SK-N-SH (cell line): ENCODE data around the gene MMP14. TPM values are rescaled to one million over a fixed set of nuclear protein-coding genes. Genes with fewer than 3 reads are reported as not detected.

Experiments used
- CTCF ChIA-PET: fragments of 300-600, 350-600 bp; formaldehyde crosslinking; extraction: SDS; loops from one replicate; lab custom pipeline; 2021; lab: Yijun Ruan, JAX
- POLR2A ChIA-PET: fragments of 350-600 bp; sonication (Branson Sonifier 250); formaldehyde crosslinking; extraction: SDS; loops from one replicate; lab custom pipeline; 2020; ENCODE audit warnings: antibody characterized with exemption, inconsistent platforms; lab: Yijun Ruan, JAX
- DNase-seq: peaks from one replicate; pipeline ENCODE4 v3.0.0; 2012
- H2AFZ ChIP-seq: fragments of 200-600 bp; sonication (generic); 2 replicates; pipeline ENCODE4 v1.8.1; 2016; ENCODE audit warnings: antibody characterized with exemption, mild to moderate bottlenecking, low read depth
- H3F3A ChIP-seq: fragments of 200-600 bp; sonication (generic); replicated peaks from 2 replicates; pipeline ENCODE3; 2016; ENCODE audit warnings: antibody characterized with exemption, mild to moderate bottlenecking; ENCODE audit not compliant: insufficient read depth
- H3K27ac ChIP-seq, 2 experiments: fragments of 200-500 bp in 1 of 2; fragments of 200-600 bp in 1 of 2; sonication (Bioruptor generic) in 1 of 2; sonication (generic), shearing (Covaris generic) in 1 of 2; 2 replicates each; pipeline versions ENCODE4 v1.5.1 to v1.6.1; 2014 to 2016; ENCODE audit warnings: low read depth in 2 of 2, inconsistent platforms in 1 of 2, low read length in 1 of 2, mild to moderate bottlenecking in 1 of 2, mixed read lengths in 1 of 2
- H3K27me3 ChIP-seq: fragments of 200-600 bp; sonication (generic), shearing (Covaris generic); 2 replicates; pipeline ENCODE4 v1.6.1; 2016; ENCODE audit warnings: mixed run types; ENCODE audit not compliant: insufficient read depth
- H3K36me3 ChIP-seq, 2 experiments: fragments of 200-500 bp in 1 of 2; fragments of 200-600 bp in 1 of 2; sonication (Bioruptor generic) in 1 of 2; sonication (generic) in 1 of 2; replicated peaks in 1 of 2; 2 replicates each; pipeline versions ENCODE3 to v1.5.1; 2014 to 2016; ENCODE audit warnings: low read length in 1 of 2, mild to moderate bottlenecking in 1 of 2; ENCODE audit not compliant: insufficient read depth in 2 of 2, control insufficient read depth in 1 of 2
- H3K4me1 ChIP-seq, 2 experiments: fragments of 200-500 bp in 1 of 2; fragments of 200-600 bp in 1 of 2; sonication (Bioruptor generic) in 1 of 2; sonication (generic), shearing (Covaris generic) in 1 of 2; 2 replicates each; pipeline versions ENCODE4 v1.5.1 to v1.6.1; 2014 to 2016; ENCODE audit warnings: low read depth in 1 of 2, low read length in 1 of 2, mixed run types in 1 of 2; ENCODE audit not compliant: insufficient read depth in 2 of 2, control insufficient read depth in 1 of 2
- H3K4me2 ChIP-seq: fragments of 200-600 bp; sonication (generic), shearing (Covaris generic); 2 replicates; pipeline ENCODE4 v1.6.1; 2017; ENCODE audit warnings: mixed run types
- H3K4me3 ChIP-seq, 2 experiments: fragments of 200-500 bp in 1 of 2; fragments of 200-600 bp in 1 of 2; sonication (Bioruptor generic) in 1 of 2; sonication (generic), shearing (Covaris generic) in 1 of 2; 2 replicates each; pipeline versions ENCODE4 v1.5.1 to v1.8.1; 2014 to 2016; ENCODE audit warnings: low read depth in 2 of 2, inconsistent platforms in 1 of 2, low read length in 1 of 2, mild to moderate bottlenecking in 1 of 2, mixed read lengths in 1 of 2, moderate library complexity in 1 of 2
- H3K79me2 ChIP-seq: fragments of 200-600 bp; sonication (generic); 2 replicates; pipeline ENCODE4 v1.8.1; 2017; ENCODE audit warnings: mild to moderate bottlenecking; ENCODE audit not compliant: insufficient read depth
- H3K9ac ChIP-seq: fragments of 200-600 bp; sonication (generic); 2 replicates; pipeline ENCODE4 v1.6.1; 2017; ENCODE audit warnings: mixed run types
- H3K9me2 ChIP-seq: fragments of 200-600 bp; sonication (generic); 2 replicates; pipeline ENCODE4 v1.6.1; 2017; ENCODE audit warnings: mixed run types
- H3K9me3 ChIP-seq: fragments of 200-600 bp; sonication (generic); 2 replicates; pipeline ENCODE4 v1.6.1; 2017; ENCODE audit warnings: mixed run types, mild to moderate bottlenecking, moderate library complexity
- H4K20me1 ChIP-seq: fragments of 200-600 bp; sonication (generic); 2 replicates; pipeline ENCODE4 v1.6.1; 2017; ENCODE audit warnings: mild to moderate bottlenecking, mixed run types; ENCODE audit not compliant: insufficient read depth
- ELF1 ChIP-seq: IDR thresholded peaks from 2 replicates; pipeline ENCODE4 v1.4.0; 2012
- EP300 ChIP-seq, 2 experiments: IDR thresholded peaks; 2 replicates each; pipeline versions ENCODE4 v1.4.0 to v1.6.1; 2012; ENCODE audit warnings: borderline replicate concordance in 1 of 2, low read depth in 1 of 2, low read length in 1 of 2
- EZH2phosphoT487 ChIP-seq: fragments of 200-600 bp; sonication (generic); IDR thresholded peaks from 2 replicates; pipeline ENCODE4 v1.6.1; 2017; ENCODE audit warnings: low read depth, mixed run types, mild to moderate bottlenecking, antibody characterized with exemption, moderate library complexity, borderline replicate concordance
- FOXJ3 ChIP-seq: sonication (generic); formaldehyde crosslinking; IDR thresholded peaks from 2 replicates; pipeline ENCODE4 v1.5.1; 2020; ENCODE audit warnings: mild to moderate bottlenecking, missing genetic modification reagents
- FOXM1 ChIP-seq: IDR thresholded peaks from 2 replicates; pipeline ENCODE4 v1.4.0; 2012; ENCODE audit warnings: low read depth, mild to moderate bottlenecking
- GABPA ChIP-seq: IDR thresholded peaks from 2 replicates; pipeline ENCODE4 v1.4.0; 2012; ENCODE audit warnings: low read depth, mild to moderate bottlenecking
- JUND ChIP-seq: IDR thresholded peaks from 2 replicates; pipeline ENCODE4 v1.4.0; 2012
- MEF2A ChIP-seq: IDR thresholded peaks from 2 replicates; pipeline ENCODE4 v1.4.0; 2012; ENCODE audit warnings: low read depth, borderline replicate concordance
- NFIC ChIP-seq: IDR thresholded peaks from 2 replicates; pipeline ENCODE4 v1.4.0; 2012; ENCODE audit warnings: borderline replicate concordance
- POLR2AphosphoS5 ChIP-seq: IDR thresholded peaks from 2 replicates; pipeline ENCODE4 v1.6.1; 2012; ENCODE audit warnings: low read depth, low read length
- RCOR1 ChIP-seq: fragments of 150-350 bp; IDR thresholded peaks from 2 replicates; pipeline ENCODE4 v1.6.1; 2017; ENCODE audit warnings: antibody characterized with exemption, low read length
- RFX5 ChIP-seq: IDR thresholded peaks from 2 replicates; pipeline ENCODE4 v1.6.1; 2012; ENCODE audit warnings: mild to moderate bottlenecking, improper control_type of control experiment, low read length
- RXRA ChIP-seq: IDR thresholded peaks from 2 replicates; pipeline ENCODE4 v1.4.0; 2012; ENCODE audit warnings: low read depth, mild to moderate bottlenecking, borderline replicate concordance
- SMC3 ChIP-seq: IDR thresholded peaks from 2 replicates; pipeline ENCODE4 v1.6.1; 2012; ENCODE audit warnings: low read depth, low read length, improper control_type of control experiment
- TCF12 ChIP-seq: IDR thresholded peaks from 2 replicates; pipeline ENCODE4 v1.4.0; 2012
- TEAD4 ChIP-seq: IDR thresholded peaks from 2 replicates; pipeline ENCODE4 v1.4.0; 2012; ENCODE audit warnings: mild to moderate bottlenecking, borderline replicate concordance; ENCODE audit not compliant: insufficient read depth
- YY1 ChIP-seq: IDR thresholded peaks from 2 replicates; pipeline ENCODE4 v1.4.0; 2012; ENCODE audit warnings: low read depth, mild to moderate bottlenecking
- WGBS: methylation state at CpG from one replicate; pipeline ENCODE4 v1.1.6; 2017; ENCODE audit warnings: low lambda C conversion rate; 5-methylcytosine and 5-hydroxymethylcytosine counted together
- polyA plus RNA-seq, 3 experiments: library from polyadenylated mRNA; depleted of rRNA; stranded (reverse); fragments of >200 nt; gene quantifications; 2 replicates each; pipeline ENCODE4 v1.2.3, GENCODE V29; 2012
- TF ChIP-seq, protein P1 (sequence below): fragments of 150-350 bp; IDR thresholded peaks from 2 replicates; pipeline ENCODE4 v1.6.1; 2016; ENCODE audit warnings: mild to moderate bottlenecking, low read depth, low read length
- TF ChIP-seq, protein P2 (sequence below): fragments of 200-600 bp; sonication (generic); IDR thresholded peaks from 2 replicates; pipeline ENCODE4 v1.6.1; 2017; ENCODE audit warnings: antibody characterized with exemption, mild to moderate bottlenecking, moderate library complexity
- TF ChIP-seq, protein P3 (sequence below): IDR thresholded peaks from 2 replicates; pipeline ENCODE4 v1.4.0; 2012; ENCODE audit warnings: low read depth, borderline replicate concordance
- TF ChIP-seq, protein P4 (sequence below): IDR thresholded peaks from 2 replicates; pipeline ENCODE4 v1.4.0; 2012; ENCODE audit warnings: low read depth, borderline replicate concordance

MMP14 gene
- polyA plus RNA-seq, 1 of the 3 experiments (the other 2 are of a cell fraction) = 139 TPM

DNA sequence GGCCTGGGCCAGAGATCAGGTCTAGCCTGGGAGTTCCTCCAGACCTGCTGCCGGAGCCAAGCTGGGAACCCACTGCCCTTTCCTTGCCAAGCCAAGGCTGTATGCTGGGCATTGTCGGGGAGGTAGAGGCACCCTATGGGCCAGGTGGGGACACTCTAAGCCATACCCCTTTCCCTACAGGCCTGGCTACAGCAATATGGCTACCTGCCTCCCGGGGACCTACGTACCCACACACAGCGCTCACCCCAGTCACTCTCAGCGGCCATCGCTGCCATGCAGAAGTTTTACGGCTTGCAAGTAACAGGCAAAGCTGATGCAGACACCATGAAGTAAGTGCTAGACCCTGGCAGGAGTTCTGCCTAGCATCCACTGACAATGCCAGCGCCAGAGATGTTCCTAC is 4.9 kb downstream of the MMP14 start:
- peaks cover 44% of the 10 kb centered on the region for H3K79me2 ChIP-seq
- no peak overlapping the region for H3K4me3 ChIP-seq
- no peaks in the 10 kb centered on the region for H4K20me1 ChIP-seq
- peaks cover 0 to 10% of the 10 kb centered on the region in 2 experiments; a peak in 1 of 4 replicates for H3K4me1 ChIP-seq
- H2AFZ ChIP-seq = no peak overlapping the region
- H3K9me3 ChIP-seq = no peaks in the 10 kb centered on the region
- H3K36me3 ChIP-seq = peaks cover 0 to 9% of the 10 kb centered on the region in 2 experiments
- ChIA-PET POLR2A (no interaction called here), CTCF (interaction anchor here (0.7 to 5.7 kb wide), 5 partner anchors 12 to 285 kb away, joined by 3 to 59 read pairs (median 4); no protein-coding TSS in a partner anchor)
- TF ChIP-seq EP300 (IDR thresholded peaks at IDR 0.05; ENCODE audit: borderline replicate concordance in 1 of 2, low read depth in 1 of 2, low read length in 1 of 2) (no peak), RXRA (no peak), TEAD4 (no peak), RCOR1 (no peak), MEF2A (no peak), POLR2AphosphoS5 (no peak), GABPA (no peak), NFIC (no peak), TCF12 (no peak), EZH2phosphoT487 (no peak), RFX5 (no peak), SMC3 (no peak)
- TF ChIP-seq, protein P1, sequence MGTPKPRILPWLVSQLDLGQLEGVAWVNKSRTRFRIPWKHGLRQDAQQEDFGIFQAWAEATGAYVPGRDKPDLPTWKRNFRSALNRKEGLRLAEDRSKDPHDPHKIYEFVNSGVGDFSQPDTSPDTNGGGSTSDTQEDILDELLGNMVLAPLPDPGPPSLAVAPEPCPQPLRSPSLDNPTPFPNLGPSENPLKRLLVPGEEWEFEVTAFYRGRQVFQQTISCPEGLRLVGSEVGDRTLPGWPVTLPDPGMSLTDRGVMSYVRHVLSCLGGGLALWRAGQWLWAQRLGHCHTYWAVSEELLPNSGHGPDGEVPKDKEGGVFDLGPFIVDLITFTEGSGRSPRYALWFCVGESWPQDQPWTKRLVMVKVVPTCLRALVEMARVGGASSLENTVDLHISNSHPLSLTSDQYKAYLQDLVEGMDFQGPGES = no peak
- TF ChIP-seq, protein P2, sequence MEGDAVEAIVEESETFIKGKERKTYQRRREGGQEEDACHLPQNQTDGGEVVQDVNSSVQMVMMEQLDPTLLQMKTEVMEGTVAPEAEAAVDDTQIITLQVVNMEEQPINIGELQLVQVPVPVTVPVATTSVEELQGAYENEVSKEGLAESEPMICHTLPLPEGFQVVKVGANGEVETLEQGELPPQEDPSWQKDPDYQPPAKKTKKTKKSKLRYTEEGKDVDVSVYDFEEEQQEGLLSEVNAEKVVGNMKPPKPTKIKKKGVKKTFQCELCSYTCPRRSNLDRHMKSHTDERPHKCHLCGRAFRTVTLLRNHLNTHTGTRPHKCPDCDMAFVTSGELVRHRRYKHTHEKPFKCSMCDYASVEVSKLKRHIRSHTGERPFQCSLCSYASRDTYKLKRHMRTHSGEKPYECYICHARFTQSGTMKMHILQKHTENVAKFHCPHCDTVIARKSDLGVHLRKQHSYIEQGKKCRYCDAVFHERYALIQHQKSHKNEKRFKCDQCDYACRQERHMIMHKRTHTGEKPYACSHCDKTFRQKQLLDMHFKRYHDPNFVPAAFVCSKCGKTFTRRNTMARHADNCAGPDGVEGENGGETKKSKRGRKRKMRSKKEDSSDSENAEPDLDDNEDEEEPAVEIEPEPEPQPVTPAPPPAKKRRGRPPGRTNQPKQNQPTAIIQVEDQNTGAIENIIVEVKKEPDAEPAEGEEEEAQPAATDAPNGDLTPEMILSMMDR = no peak
- no peak for DNase-seq
- no peaks in the 10 kb centered on the region for H3K9me2 ChIP-seq
- no peak overlapping the region for H3K9ac ChIP-seq
- no peak overlapping the region for H3K4me2 ChIP-seq
- 74% methylated on average over 4 of the region's 9 CpGs for WGBS
- no peaks in the 10 kb centered on the region for H3F3A ChIP-seq
- no peaks in the 10 kb centered on the region for H3K27me3 ChIP-seq
- no peak overlapping the region for H3K27ac ChIP-seq

DNA sequence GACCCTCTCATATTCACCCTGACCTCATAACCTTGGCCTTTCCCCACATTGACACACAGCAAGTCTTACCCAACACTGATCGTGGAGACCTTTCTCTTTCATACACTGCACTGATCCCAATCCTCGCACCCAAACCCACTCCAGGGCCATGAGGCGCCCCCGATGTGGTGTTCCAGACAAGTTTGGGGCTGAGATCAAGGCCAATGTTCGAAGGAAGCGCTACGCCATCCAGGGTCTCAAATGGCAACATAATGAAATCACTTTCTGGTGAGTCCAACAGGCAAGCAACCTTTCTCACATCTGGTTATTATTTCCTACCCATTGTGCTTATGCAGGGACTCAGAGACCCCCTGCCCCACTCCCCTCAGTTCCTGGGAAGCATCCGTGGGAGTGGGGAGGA is 5.4 kb downstream of the MMP14 start:
- Histone ChIP-seq H3K27ac (no peak overlapping the region), H3K4me2 (no peak overlapping the region), H3K79me2 (peaks cover 39% of the 10 kb centered on the region), H3K9me3 (no peaks in the 10 kb centered on the region), H3K27me3 (no peaks in the 10 kb centered on the region), H2AFZ (no peak overlapping the region), H4K20me1 (no peaks in the 10 kb centered on the region), H3K9me2 (no peaks in the 10 kb centered on the region), H3K4me1 (peaks cover 0 to 10% of the 10 kb centered on the region in 2 experiments; a peak in 1 of 4 replicates), H3K36me3 (peaks cover 0 to 9% of the 10 kb centered on the region in 2 experiments), H3K9ac (no peak overlapping the region), H3F3A (no peaks in the 10 kb centered on the region), H3K4me3 (no peak overlapping the region)
- ChIA-PET POLR2A (no interaction called here), CTCF (interaction anchor here (0.9 to 5.7 kb wide), 3 partner anchors 11 to 285 kb away, joined by 3 to 59 read pairs (median 7); no protein-coding TSS in a partner anchor)
- DNase-seq = no peak
- 86% methylated on average over 8 of the region's 8 CpGs for whole genome bisulfite sequencing
- TF ChIP-seq, protein P3, sequence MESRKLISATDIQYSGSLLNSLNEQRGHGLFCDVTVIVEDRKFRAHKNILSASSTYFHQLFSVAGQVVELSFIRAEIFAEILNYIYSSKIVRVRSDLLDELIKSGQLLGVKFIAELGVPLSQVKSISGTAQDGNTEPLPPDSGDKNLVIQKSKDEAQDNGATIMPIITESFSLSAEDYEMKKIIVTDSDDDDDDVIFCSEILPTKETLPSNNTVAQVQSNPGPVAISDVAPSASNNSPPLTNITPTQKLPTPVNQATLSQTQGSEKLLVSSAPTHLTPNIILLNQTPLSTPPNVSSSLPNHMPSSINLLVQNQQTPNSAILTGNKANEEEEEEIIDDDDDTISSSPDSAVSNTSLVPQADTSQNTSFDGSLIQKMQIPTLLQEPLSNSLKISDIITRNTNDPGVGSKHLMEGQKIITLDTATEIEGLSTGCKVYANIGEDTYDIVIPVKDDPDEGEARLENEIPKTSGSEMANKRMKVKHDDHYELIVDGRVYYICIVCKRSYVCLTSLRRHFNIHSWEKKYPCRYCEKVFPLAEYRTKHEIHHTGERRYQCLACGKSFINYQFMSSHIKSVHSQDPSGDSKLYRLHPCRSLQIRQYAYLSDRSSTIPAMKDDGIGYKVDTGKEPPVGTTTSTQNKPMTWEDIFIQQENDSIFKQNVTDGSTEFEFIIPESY = no peak
- TF ChIP-seq FOXM1 (no peak), ELF1 (no peak), POLR2AphosphoS5 (no peak), JUND (no peak), YY1 (no peak), FOXJ3 (CRISPR knock-in tag) (no peak)
- TF ChIP-seq, protein P4, sequence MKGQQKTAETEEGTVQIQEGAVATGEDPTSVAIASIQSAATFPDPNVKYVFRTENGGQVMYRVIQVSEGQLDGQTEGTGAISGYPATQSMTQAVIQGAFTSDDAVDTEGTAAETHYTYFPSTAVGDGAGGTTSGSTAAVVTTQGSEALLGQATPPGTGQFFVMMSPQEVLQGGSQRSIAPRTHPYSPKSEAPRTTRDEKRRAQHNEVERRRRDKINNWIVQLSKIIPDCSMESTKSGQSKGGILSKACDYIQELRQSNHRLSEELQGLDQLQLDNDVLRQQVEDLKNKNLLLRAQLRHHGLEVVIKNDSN = no peak
- TF ChIP-seq, protein P2 = no peak
